PC-9 (cell line): ENCODE measurements around the gene ABHD8.

ENCODE experiments used
- EZH2 ChIP-seq: fragments of 200-600 bp; sonication (generic); IDR thresholded peaks from 2 replicates; pipeline ENCODE4 v1.8.0; 2017; ENCODE audit warnings: antibody characterized with exemption, low read depth
- TF ChIP-seq, protein P1 (sequence below): fragments of 200-600 bp; sonication (generic); conservative IDR thresholded peaks from 2 replicates; pipeline ENCODE4 v1.6.1; 2017; ENCODE audit warnings: mixed run types, antibody characterized with exemption, mild to moderate bottlenecking, moderate library complexity

DNA sequence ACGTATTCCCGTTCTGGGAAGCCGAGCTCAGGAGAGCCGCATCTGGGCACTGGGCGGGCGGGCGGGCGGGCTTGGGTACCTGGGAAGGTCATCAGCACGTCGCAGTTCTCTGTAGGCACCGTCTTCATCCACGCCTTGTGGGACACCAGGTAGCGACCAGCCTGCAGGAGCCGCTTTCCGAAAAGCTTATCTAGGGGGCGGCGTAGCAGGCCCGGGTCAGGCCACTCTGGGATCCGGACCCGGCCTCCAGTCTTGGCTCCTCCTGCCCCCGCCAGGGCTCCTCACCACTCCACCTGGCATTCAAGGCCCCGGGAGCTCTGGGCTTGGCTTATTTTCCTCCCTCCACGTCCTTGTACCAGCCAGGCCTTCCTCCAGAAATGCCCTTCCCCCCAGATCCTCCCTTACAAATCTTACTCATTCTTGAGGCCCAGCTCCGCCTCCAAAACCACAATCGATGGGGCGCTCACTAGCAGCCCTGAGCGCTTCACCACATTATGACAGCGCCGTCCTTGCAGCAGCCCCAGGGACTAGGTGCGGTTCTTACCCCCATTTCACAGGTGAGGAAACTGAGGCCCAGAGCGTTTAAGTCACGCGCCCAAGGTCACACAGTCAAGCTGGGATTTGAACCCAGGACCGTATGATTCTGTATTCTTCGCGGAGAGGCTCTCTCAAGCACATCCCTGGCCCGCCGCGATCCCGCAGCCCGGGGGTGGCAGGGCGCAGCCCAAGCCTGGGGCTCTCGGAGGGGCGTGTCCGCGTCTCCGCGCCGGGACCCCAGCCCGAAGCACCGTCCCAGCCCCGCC lies 30.6 kb upstream of the ABHD8 start:
- TF ChIP-seq, protein P1, sequence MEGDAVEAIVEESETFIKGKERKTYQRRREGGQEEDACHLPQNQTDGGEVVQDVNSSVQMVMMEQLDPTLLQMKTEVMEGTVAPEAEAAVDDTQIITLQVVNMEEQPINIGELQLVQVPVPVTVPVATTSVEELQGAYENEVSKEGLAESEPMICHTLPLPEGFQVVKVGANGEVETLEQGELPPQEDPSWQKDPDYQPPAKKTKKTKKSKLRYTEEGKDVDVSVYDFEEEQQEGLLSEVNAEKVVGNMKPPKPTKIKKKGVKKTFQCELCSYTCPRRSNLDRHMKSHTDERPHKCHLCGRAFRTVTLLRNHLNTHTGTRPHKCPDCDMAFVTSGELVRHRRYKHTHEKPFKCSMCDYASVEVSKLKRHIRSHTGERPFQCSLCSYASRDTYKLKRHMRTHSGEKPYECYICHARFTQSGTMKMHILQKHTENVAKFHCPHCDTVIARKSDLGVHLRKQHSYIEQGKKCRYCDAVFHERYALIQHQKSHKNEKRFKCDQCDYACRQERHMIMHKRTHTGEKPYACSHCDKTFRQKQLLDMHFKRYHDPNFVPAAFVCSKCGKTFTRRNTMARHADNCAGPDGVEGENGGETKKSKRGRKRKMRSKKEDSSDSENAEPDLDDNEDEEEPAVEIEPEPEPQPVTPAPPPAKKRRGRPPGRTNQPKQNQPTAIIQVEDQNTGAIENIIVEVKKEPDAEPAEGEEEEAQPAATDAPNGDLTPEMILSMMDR = no peak
- TF ChIP-seq EZH2 = no peak
